Neural crest cell (in vitro differentiated cells): Measurements from ENCODE around the gene PKM. TPM values are rescaled to one million over a fixed set of nuclear protein-coding genes. Genes with fewer than 3 reads are reported as not detected.

Source experiments
- DNase-seq: peaks from one replicate; pipeline ENCODE4 v3.0.0; 2021; ENCODE audit warnings: low read depth, mixed read lengths, low spot score
- H3K27ac Mint-ChIP-seq: one replicate; pipeline ENCODE4 v1.8.0; 2021; ENCODE audit warnings: mild to moderate bottlenecking, mixed read lengths; ENCODE audit not compliant: unreplicated experiment
- H3K27me3 Mint-ChIP-seq: 2 replicates; pipeline ENCODE4 v1.8.0; 2021; ENCODE audit warnings: low read depth, mild to moderate bottlenecking, mixed read lengths
- H3K36me3 Mint-ChIP-seq: 2 replicates; pipeline ENCODE4 v1.8.0; 2021; ENCODE audit warnings: low read depth, mild to moderate bottlenecking, mixed read lengths
- H3K4me1 Mint-ChIP-seq: 2 replicates; pipeline ENCODE4 v1.8.0; 2021; ENCODE audit warnings: mixed read lengths
- H3K4me3 Mint-ChIP-seq: one replicate; pipeline ENCODE4 v1.8.0; 2021; ENCODE audit warnings: mild to moderate bottlenecking, mixed read lengths
- H3K9me3 Mint-ChIP-seq: 2 replicates; pipeline ENCODE4 v1.8.0; 2021; ENCODE audit warnings: mixed read lengths
- total RNA-seq: library from RNA; stranded (reverse); gene quantifications from 2 replicates; pipeline ENCODE4 v1.2.1, GENCODE V29; 2021
- TF ChIP-seq, protein P1 (sequence below): fragments of 200-600 bp; sonication (generic); conservative IDR thresholded peaks from 2 replicates; pipeline ENCODE4 v1.5.0; 2021; ENCODE audit warnings: antibody characterized with exemption, mild to moderate bottlenecking

Gene PKM
- total RNA-seq, 1 donor from 2014 or later = 905 TPM

DNA sequence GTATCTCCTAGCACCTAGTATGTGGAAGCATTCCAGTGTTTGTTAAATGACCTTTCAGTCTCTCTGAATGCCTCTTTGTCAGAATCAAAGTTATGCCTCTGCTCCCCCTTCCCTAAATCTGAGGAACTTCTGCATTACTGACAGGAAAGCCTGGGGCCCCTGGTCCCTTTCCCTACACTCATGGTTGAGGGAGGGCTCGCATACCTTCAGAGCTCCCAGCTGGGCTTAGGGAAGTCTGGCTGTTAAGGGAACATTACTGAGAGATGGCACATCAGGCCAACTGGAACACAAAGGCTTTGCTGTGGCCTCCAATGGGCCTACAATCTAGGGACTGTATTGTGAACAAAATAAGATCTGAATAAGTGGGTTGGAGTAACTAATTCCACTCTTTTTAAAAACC, 10.3 kb downstream of the PKM start:
- no peaks in the 10 kb centered on the region for H3K9me3 Mint-ChIP-seq
- H3K36me3 Mint-ChIP-seq = peaks cover 11% of the 10 kb centered on the region
- H3K27ac Mint-ChIP-seq = peak overlapping the region; percentile 78
- TF ChIP-seq, protein P1, sequence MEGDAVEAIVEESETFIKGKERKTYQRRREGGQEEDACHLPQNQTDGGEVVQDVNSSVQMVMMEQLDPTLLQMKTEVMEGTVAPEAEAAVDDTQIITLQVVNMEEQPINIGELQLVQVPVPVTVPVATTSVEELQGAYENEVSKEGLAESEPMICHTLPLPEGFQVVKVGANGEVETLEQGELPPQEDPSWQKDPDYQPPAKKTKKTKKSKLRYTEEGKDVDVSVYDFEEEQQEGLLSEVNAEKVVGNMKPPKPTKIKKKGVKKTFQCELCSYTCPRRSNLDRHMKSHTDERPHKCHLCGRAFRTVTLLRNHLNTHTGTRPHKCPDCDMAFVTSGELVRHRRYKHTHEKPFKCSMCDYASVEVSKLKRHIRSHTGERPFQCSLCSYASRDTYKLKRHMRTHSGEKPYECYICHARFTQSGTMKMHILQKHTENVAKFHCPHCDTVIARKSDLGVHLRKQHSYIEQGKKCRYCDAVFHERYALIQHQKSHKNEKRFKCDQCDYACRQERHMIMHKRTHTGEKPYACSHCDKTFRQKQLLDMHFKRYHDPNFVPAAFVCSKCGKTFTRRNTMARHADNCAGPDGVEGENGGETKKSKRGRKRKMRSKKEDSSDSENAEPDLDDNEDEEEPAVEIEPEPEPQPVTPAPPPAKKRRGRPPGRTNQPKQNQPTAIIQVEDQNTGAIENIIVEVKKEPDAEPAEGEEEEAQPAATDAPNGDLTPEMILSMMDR = no peak
- no peak overlapping the region for H3K4me3 Mint-ChIP-seq
- DNase-seq = no peak
- H3K4me1 Mint-ChIP-seq = peaks cover 53% of the 10 kb centered on the region
- H3K27me3 Mint-ChIP-seq = no peaks in the 10 kb centered on the region

DNA sequence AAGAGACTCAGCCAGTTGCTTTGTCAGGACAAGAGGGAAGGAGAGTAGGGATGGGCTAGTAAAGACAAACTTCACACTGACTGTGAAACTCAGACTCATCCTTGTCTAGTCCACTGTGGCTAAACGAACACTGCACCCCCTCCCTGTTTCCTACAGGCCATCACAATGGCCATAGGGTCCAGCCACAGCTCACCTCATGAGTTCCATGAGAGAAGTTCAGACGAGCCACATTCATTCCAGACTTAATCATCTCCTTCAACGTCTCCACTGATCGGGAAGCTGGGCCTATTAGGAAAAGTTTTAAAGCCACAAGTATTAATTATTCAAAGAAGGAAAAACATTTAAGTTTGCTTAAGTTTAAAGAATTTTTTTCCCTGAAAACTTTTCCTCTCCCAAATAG, 13.8 kb downstream of the PKM start:
- TF ChIP-seq, protein P1 = no peak
- no peak overlapping the region for H3K27ac Mint-ChIP-seq
- peaks cover 26% of the 10 kb centered on the region for H3K4me1 Mint-ChIP-seq
- H3K4me3 Mint-ChIP-seq = no peak overlapping the region
- no peaks in the 10 kb centered on the region for H3K27me3 Mint-ChIP-seq
- peaks cover 13% of the 10 kb centered on the region for H3K36me3 Mint-ChIP-seq
- no peak for DNase-seq
- no peaks in the 10 kb centered on the region for H3K9me3 Mint-ChIP-seq

DNA sequence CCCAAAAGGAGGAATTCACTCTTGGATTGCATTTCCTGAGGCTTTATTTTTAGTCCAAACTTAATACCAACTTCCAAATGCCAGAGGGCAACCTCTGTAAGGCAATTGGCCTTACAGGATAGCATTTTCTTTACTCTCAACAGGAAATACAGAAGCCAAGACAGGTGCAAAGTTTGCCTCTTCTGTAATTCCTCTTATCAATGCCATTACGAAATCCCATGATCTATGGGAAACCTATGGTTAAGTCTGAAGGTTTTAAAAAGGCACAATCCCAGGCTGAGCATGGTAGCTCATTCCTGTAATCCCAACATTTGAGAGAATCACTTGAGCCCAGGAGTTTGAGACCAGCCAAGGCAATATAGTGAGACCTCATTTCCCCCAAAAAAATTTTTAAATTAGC, 14.9 kb downstream of the PKM start:
- no peak overlapping the region for H3K4me3 Mint-ChIP-seq
- H3K27me3 Mint-ChIP-seq = no peaks in the 10 kb centered on the region
- TF ChIP-seq, protein P1 = no peak
- no peak overlapping the region for H3K27ac Mint-ChIP-seq
- DNase-seq = no peak
- no peaks in the 10 kb centered on the region for H3K9me3 Mint-ChIP-seq
- peaks cover 15% of the 10 kb centered on the region for H3K36me3 Mint-ChIP-seq
- H3K4me1 Mint-ChIP-seq = peaks cover 15% of the 10 kb centered on the region

DNA sequence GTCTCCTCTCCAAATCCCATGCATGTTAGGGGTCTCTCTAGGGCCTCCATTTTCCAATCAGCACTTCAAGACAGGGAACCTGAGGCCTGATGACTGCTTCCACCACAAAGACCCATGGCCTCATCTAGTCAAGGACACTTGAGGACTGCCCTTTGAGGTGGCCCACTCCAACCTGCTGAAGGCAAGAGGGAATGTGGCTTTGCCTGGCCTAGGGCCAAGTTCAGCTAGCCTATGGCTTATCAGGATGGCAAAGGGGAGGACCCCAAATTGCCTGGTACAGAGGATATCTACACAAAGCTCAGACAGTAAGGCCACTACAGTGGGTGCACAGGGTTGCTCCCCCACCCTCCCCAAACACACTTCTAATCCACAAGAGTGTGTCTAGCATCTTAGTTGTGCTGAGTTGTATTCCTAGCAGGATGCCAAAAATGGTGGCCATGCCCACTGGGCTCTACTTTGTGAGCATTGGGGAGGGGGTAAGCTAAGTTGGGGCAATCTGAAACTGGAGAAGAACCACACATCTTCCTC, 23.4 kb downstream of the PKM start:
- no peaks in the 10 kb centered on the region for H3K27me3 Mint-ChIP-seq
- peaks cover 33% of the 10 kb centered on the region for H3K36me3 Mint-ChIP-seq
- no peak for DNase-seq
- H3K27ac Mint-ChIP-seq = no peak overlapping the region
- no peaks in the 10 kb centered on the region for H3K9me3 Mint-ChIP-seq
- no peak overlapping the region for H3K4me3 Mint-ChIP-seq
- TF ChIP-seq, protein P1 = no peak
- no peaks in the 10 kb centered on the region for H3K4me1 Mint-ChIP-seq

DNA sequence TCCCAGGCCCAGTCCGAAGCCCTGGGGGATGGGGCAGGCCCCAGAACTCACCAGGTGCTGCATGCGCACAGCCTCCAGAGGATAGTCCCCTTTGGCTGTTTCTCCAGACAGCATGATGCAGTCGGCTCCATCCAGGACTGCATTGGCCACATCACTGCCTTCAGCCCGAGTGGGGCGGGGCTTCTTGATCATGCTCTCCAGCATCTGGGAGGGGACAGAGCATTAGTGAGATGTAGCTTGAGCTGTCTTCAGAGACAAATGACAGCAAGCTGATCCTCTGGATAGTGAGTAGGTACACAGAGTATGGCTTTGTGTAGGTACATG, 24.4 kb downstream of the PKM start:
- Mint-ChIP-seq H3K27ac (no peak overlapping the region), H3K4me3 (no peak overlapping the region), H3K36me3 (peaks cover 33% of the 10 kb centered on the region), H3K9me3 (no peaks in the 10 kb centered on the region), H3K27me3 (no peaks in the 10 kb centered on the region), H3K4me1 (no peaks in the 10 kb centered on the region)
- TF ChIP-seq, protein P1 = no peak
- no peak for DNase-seq
